ENCODE measurements around the gene MFAP4.

- no peak for TF ChIP-seq CTCF (IDR thresholded peaks at IDR 0.05; ENCODE audit: poor library complexity)
- TF ChIP-seq EZH2 (IDR thresholded peaks at IDR 0.05; ENCODE audit: borderline replicate concordance) = no peak
- no peak for TF ChIP-seq EZH2phosphoT487 (IDR thresholded peaks at IDR 0.05; ENCODE audit: low read depth, severe bottlenecking, unreplicated experiment)
Observed at GRCh38 chr17:19382531-19383444, 4.2 kb downstream of the MFAP4 start.
